OCI-LY1 (cell line): ENCODE results near the gene GPR155.

ENCODE experiments used
- H2AFZ ChIP-seq: fragments of 200-600 bp; sonication (generic), shearing (Covaris generic); 2 replicates; pipeline ENCODE4 v1.6.0; 2014; ENCODE audit warnings: antibody characterized with exemption, mild to moderate bottlenecking, low read length
- H3F3A ChIP-seq: fragments of 200-600 bp; sonication (generic), shearing (Covaris generic); 2 replicates; pipeline ENCODE4 v1.6.0; 2014; ENCODE audit warnings: mild to moderate bottlenecking, antibody characterized with exemption, low read length, moderate library complexity; ENCODE audit not compliant: insufficient read depth
- H3K27ac ChIP-seq: fragments of 200-600 bp; sonication (generic); 2 replicates; pipeline ENCODE4 v1.5.1; 2014; ENCODE audit warnings: low read length, mixed run types, mild to moderate bottlenecking, low read depth; ENCODE audit not compliant: poor library complexity, severe bottlenecking
- H3K27me3 ChIP-seq: fragments of 200-600 bp; sonication (generic); 2 replicates; pipeline ENCODE4 v1.6.0; 2014; ENCODE audit warnings: antibody characterized with exemption, mild to moderate bottlenecking, low read length, moderate library complexity; ENCODE audit not compliant: insufficient read depth
- H3K36me3 ChIP-seq: fragments of 200-600 bp; sonication (generic); 2 replicates; pipeline ENCODE4 v1.6.1; 2014; ENCODE audit warnings: mild to moderate bottlenecking, antibody characterized with exemption, low read length, moderate library complexity, mixed read lengths; ENCODE audit not compliant: insufficient read depth
- H3K4me1 ChIP-seq: fragments of 200-600 bp; sonication (generic); 2 replicates; pipeline ENCODE4 v1.5.1; 2014; ENCODE audit warnings: mild to moderate bottlenecking, low read length, moderate library complexity; ENCODE audit not compliant: insufficient read depth, severe bottlenecking
- H3K4me2 ChIP-seq: fragments of 200-600 bp; sonication (generic), shearing (Covaris generic); 2 replicates; pipeline ENCODE4 v1.6.1; 2014; ENCODE audit warnings: low read length
- H3K4me3 ChIP-seq: fragments of 200-600 bp; sonication (generic); 2 replicates; pipeline ENCODE4 v1.5.1; 2014; ENCODE audit warnings: low read length, low read depth, mild to moderate bottlenecking, mixed read lengths; ENCODE audit not compliant: poor library complexity, severe bottlenecking
- H3K79me2 ChIP-seq: fragments of 200-600 bp; shearing (Covaris generic); 2 replicates; pipeline ENCODE4 v1.6.1; 2016; ENCODE audit warnings: mixed run types, low read length, mixed read lengths; ENCODE audit not compliant: insufficient read depth
- H3K9ac ChIP-seq: fragments of 200-600 bp; sonication (generic), shearing (Covaris generic); 2 replicates; pipeline ENCODE4 v1.6.1; 2014; ENCODE audit warnings: mild to moderate bottlenecking, low read length, mixed read lengths
- H3K9me2 ChIP-seq: fragments of 200-600 bp; sonication (generic), shearing (Covaris generic); 2 replicates; pipeline ENCODE4 v1.6.1; 2014; ENCODE audit warnings: low read depth, mild to moderate bottlenecking, low read length, mixed read lengths
- H3K9me3 ChIP-seq: fragments of 200-600 bp; shearing (Covaris generic); 2 replicates; pipeline ENCODE4 v1.6.1; 2014; ENCODE audit warnings: low read length, mixed read lengths
- H4K20me1 ChIP-seq: fragments of 200-600 bp; sonication (generic), shearing (Covaris generic); 2 replicates; pipeline ENCODE4 v1.6.0; 2016; ENCODE audit warnings: mild to moderate bottlenecking, low read length; ENCODE audit not compliant: insufficient read depth
- EZH2 ChIP-seq: fragments of 200-600 bp; sonication (generic), shearing (Covaris generic); IDR thresholded peaks from 2 replicates; pipeline ENCODE4 v1.8.0; 2017; ENCODE audit warnings: borderline replicate concordance, mixed run types, mild to moderate bottlenecking, antibody characterized with exemption, low read length, moderate library complexity, mixed read lengths
- TF ChIP-seq, protein P1 (sequence below): fragments of 200-600 bp; sonication (generic), shearing (Covaris generic); IDR thresholded peaks from 2 replicates; pipeline ENCODE4 v1.5.1; 2017; ENCODE audit warnings: mild to moderate bottlenecking, antibody characterized with exemption, low read length, moderate library complexity, mixed read lengths

The GPR155 gene

DNA sequence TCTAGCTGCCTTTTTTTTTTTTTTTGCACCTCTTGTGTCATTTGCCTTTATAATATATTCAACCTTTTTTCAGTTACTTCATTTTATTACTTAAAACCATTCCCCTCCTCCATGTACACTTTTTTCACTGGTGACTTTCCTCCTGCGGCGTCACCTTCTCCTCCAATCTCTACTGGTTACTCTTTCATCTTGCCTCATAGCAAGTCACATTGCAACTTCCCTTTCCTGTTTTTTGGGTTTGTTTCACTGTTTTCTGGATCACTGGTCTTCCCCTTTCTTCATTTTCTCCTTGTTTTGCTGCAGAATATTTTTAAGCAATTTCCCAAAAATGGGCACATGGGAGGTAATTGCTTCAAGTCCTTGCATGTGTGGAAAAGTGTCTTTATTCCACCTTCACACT lies 37.7 kb upstream of the GPR155 start:
- no peaks in the 10 kb centered on the region; the same call in 1 of the 2 replicates for H3K36me3 ChIP-seq
- no peaks in the 10 kb centered on the region for H4K20me1 ChIP-seq
- H3K4me2 ChIP-seq = no peak overlapping the region
- no peaks in the 10 kb centered on the region for H3F3A ChIP-seq
- no peak for TF ChIP-seq EZH2
- TF ChIP-seq, protein P1, sequence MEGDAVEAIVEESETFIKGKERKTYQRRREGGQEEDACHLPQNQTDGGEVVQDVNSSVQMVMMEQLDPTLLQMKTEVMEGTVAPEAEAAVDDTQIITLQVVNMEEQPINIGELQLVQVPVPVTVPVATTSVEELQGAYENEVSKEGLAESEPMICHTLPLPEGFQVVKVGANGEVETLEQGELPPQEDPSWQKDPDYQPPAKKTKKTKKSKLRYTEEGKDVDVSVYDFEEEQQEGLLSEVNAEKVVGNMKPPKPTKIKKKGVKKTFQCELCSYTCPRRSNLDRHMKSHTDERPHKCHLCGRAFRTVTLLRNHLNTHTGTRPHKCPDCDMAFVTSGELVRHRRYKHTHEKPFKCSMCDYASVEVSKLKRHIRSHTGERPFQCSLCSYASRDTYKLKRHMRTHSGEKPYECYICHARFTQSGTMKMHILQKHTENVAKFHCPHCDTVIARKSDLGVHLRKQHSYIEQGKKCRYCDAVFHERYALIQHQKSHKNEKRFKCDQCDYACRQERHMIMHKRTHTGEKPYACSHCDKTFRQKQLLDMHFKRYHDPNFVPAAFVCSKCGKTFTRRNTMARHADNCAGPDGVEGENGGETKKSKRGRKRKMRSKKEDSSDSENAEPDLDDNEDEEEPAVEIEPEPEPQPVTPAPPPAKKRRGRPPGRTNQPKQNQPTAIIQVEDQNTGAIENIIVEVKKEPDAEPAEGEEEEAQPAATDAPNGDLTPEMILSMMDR = no peak
- no peak overlapping the region for H3K9ac ChIP-seq
- H3K79me2 ChIP-seq = no peaks in the 10 kb centered on the region
- H3K27me3 ChIP-seq = no peaks in the 10 kb centered on the region; the same call in 1 of the 2 replicates
- H3K9me3 ChIP-seq = no peaks in the 10 kb centered on the region; the same call in 1 of the 2 replicates
- H3K4me3 ChIP-seq = no peak overlapping the region
- peaks cover 1% of the 10 kb centered on the region for H3K4me1 ChIP-seq
- no peak overlapping the region for H2AFZ ChIP-seq
- no peak overlapping the region for H3K27ac ChIP-seq
- no peaks in the 10 kb centered on the region for H3K9me2 ChIP-seq

DNA sequence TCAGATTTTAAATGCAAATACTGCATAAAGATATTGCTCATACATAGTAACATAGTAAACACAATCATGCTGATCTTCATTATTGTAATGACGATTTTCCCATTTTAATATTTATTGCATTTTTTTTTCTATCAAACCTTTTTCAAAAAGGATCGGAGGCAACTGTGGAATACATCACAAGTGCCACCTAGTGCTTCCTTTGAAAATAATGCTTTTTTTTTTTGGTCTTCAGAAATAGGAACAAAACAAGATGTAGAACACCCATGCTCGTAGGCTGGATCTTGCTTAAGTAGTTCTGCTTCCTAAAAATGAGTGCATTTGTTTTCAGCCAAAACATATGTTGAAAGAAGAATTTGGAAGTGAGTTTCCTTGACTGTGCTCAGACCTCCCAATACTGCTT lies 35.7 kb upstream of the GPR155 start:
- no peak overlapping the region for H2AFZ ChIP-seq
- H4K20me1 ChIP-seq = no peaks in the 10 kb centered on the region
- no peaks in the 10 kb centered on the region for H3F3A ChIP-seq
- H3K9ac ChIP-seq = no peak overlapping the region
- no peaks in the 10 kb centered on the region for H3K79me2 ChIP-seq
- no peaks in the 10 kb centered on the region for H3K36me3 ChIP-seq
- no peaks in the 10 kb centered on the region; the same call in 1 of the 2 replicates for H3K27me3 ChIP-seq
- H3K27ac ChIP-seq = no peak overlapping the region
- TF ChIP-seq, protein P1 = peak; percentile 47; the same call in 1 of the 2 replicates
- no peak for TF ChIP-seq EZH2
- no peaks in the 10 kb centered on the region for H3K4me1 ChIP-seq
- H3K9me2 ChIP-seq = no peaks in the 10 kb centered on the region
- no peak overlapping the region for H3K4me2 ChIP-seq
- H3K9me3 ChIP-seq = no peaks in the 10 kb centered on the region
- H3K4me3 ChIP-seq = no peak overlapping the region

DNA sequence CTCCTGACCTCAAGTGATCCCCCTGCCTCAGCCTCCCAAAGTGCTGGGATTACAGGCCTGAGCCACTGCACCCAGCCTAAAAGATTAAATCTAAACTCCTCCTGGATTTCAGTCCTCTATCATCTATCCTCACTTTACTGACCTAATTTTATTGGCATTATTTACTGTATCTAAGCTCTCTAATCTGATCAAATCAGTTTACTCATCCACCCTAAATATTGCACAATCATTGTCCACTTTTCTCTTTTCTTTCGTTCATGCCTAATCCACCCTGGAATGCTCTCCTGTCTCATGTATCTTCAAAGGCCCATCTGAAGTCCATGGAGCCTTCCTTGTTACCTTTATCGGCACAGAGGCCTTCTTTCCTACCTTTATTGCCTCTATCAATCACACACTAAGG lies 31.6 kb upstream of the GPR155 start:
- H3K9me2 ChIP-seq = no peaks in the 10 kb centered on the region
- H3F3A ChIP-seq = no peaks in the 10 kb centered on the region
- H3K27ac ChIP-seq = no peak overlapping the region
- H3K4me2 ChIP-seq = no peak overlapping the region
- H3K4me1 ChIP-seq = no peaks in the 10 kb centered on the region
- H3K27me3 ChIP-seq = no peaks in the 10 kb centered on the region; the same call in 1 of the 2 replicates
- TF ChIP-seq, protein P1 = no peak
- no peak for TF ChIP-seq EZH2
- no peak overlapping the region for H2AFZ ChIP-seq
- no peak overlapping the region for H3K4me3 ChIP-seq
- no peaks in the 10 kb centered on the region for H3K9me3 ChIP-seq
- no peaks in the 10 kb centered on the region for H4K20me1 ChIP-seq
- no peaks in the 10 kb centered on the region for H3K36me3 ChIP-seq
- no peak overlapping the region for H3K9ac ChIP-seq
- no peaks in the 10 kb centered on the region for H3K79me2 ChIP-seq
